Endometrial microvascular endothelial cells (primary cell): ENCODE measurements around the gene OR8U1. TPM values are rescaled to one million over a fixed set of nuclear protein-coding genes. Genes with fewer than 3 reads are reported as not detected.
"Not testable (repeated sequence)": the region's sequence is repeated elsewhere in the genome, so short reads cannot be mapped to it uniquely, and the experiment has no call there.

ENCODE experiments used
- in situ Hi-C: cut with HindIII; loops from 2 replicates; pipeline ENCODE4 v1.10.0; 2017; ENCODE audit warnings: low sequenced_read_pairs, low pct_unique_long_range_greater_than_20kb; ENCODE audit errors: inconsistent ontology term
- total RNA-seq: library from RNA; depleted of rRNA; stranded (reverse); fragments of >200 nt; gene quantifications from one replicate; pipeline ENCODE4 v1.2.3, GENCODE V29; 2015; ENCODE audit errors: inconsistent ontology term

Gene OR8U1
- not detected for total RNA-seq

GRCh38 chr11:56375324-56375723 lies at the start of gene OR8U1:
Gene OR8U1, plus strand, starts transcription at chr11:56375624. Its CDS starts 0 bp downstream, at chr11:56375624.
- in situ Hi-C loops = no loop called here

GRCh38 chr11:56331861-56332491 lies 43.4 kb upstream of the OR8U1 start:
- in situ Hi-C loops = no loop called here

GRCh38 chr11:56333156-56333555 lies 42.3 kb upstream of the OR8U1 start:
- in situ Hi-C loops = no loop called here

GRCh38 chr11:56340289-56340688 lies 35.1 kb upstream of the OR8U1 start:
- in situ Hi-C loops = no loop called here

- in situ Hi-C loops = no loop called here
Measured at GRCh38 chr11:56345739-56346138, 29.7 kb upstream of the OR8U1 start, which contains the start of gene OR8K1. Gene OR8K1, plus strand, starts transcription at chr11:56346039. Its CDS starts 0 bp downstream, at chr11:56346039.

GRCh38 chr11:56353991-56354390 lies 21.4 kb upstream of the OR8U1 start, which contains the start of gene OR8J1:
Gene OR8J1, plus strand, starts transcription at chr11:56354291. Its CDS starts 5,956 bp downstream, at chr11:56360247.
- in situ Hi-C loops = no loop called here

GRCh38 chr11:56380120-56380519 lies 4.7 kb downstream of the OR8U1 start:
- in situ Hi-C loops = no loop called here

GRCh38 chr11:56394381-56394780 lies 19.0 kb downstream of the OR8U1 start:
- in situ Hi-C loops = no loop called here

- in situ Hi-C loops = no loop called here
Measured at GRCh38 chr11:56396047-56396446, 20.6 kb downstream of the OR8U1 start.

GRCh38 chr11:56401858-56402461 lies 26.5 kb downstream of the OR8U1 start:
- in situ Hi-C loops = not testable (repeated sequence)

GRCh38 chr11:56404393-56404792 lies 29.0 kb downstream of the OR8U1 start:
- in situ Hi-C loops = no loop called here

- in situ Hi-C loops = no loop called here
Measured at GRCh38 chr11:56410801-56411200, 35.4 kb downstream of the OR8U1 start.

- in situ Hi-C loops = no loop called here
Measured at GRCh38 chr11:56412396-56412795, 37.0 kb downstream of the OR8U1 start, which contains the start of gene OR5AL1. Gene OR5AL1, plus strand, starts transcription at chr11:56412696.

Other genes starting within 250 kb of the OR8U1 start
- not detected for gene OR8J3, start 235.4 kb upstream of the OR8U1 start, total RNA-seq
- not detected for gene OR8K5, start 215.3 kb upstream of the OR8U1 start, total RNA-seq
- not detected for gene OR5J2, start 199.0 kb upstream of the OR8U1 start, total RNA-seq
- gene OR5T2, start 141.4 kb upstream of the OR8U1 start, total RNA-seq = not detected
- not detected for gene OR5T3, start 123.4 kb upstream of the OR8U1 start, total RNA-seq
- not detected for gene OR5T1, start 101.5 kb upstream of the OR8U1 start, total RNA-seq
- gene OR8H1, start 83.4 kb upstream of the OR8U1 start, total RNA-seq = not detected
- gene OR8K3, start 60.5 kb upstream of the OR8U1 start, total RNA-seq = not detected
- not detected for gene OR8K1, start 29.6 kb upstream of the OR8U1 start, total RNA-seq
- gene OR8J1, start 21.3 kb upstream of the OR8U1 start, total RNA-seq = not detected
- not detected for gene OR5AL1, start 37.1 kb downstream of the OR8U1 start, total RNA-seq
- gene OR5M3, start 97.7 kb downstream of the OR8U1 start, total RNA-seq = not detected
- not detected for gene OR5M8, start 115.7 kb downstream of the OR8U1 start, total RNA-seq
- not detected for gene OR5M11, start 167.6 kb downstream of the OR8U1 start, total RNA-seq
- gene OR5M10, start 202.1 kb downstream of the OR8U1 start, total RNA-seq = not detected
- not detected for gene OR5M1, start 239.2 kb downstream of the OR8U1 start, total RNA-seq